ENCODE data around the gene TBC1D2B. TPM values are rescaled to one million over a fixed set of nuclear protein-coding genes. Genes with fewer than 3 reads are reported as not detected.
"Not testable (repeated sequence)": the region's sequence is repeated elsewhere in the genome, so short reads cannot be mapped to it uniquely, and the experiment has no call there.

TBC1D2B gene
- total and polyA plus RNA-seq, 5 donors from 2014 or later, result 12.2 to 117 (median 17.6) TPM

- Histone ChIP-seq H3K4me3 (ENCODE audit: low read depth, low read length) (no peak overlapping the region), H3K27ac (ENCODE audit: insufficient read depth, low read length, poor library complexity, severe bottlenecking) (no peak overlapping the region), H3K36me3 (ENCODE audit: control insufficient read depth, insufficient read depth, low read length) (no peaks in the 10 kb centered on the region), H3K9me3 (ENCODE audit: control insufficient read depth in 2 of 2, low read length in 2 of 2) (no peaks in the 10 kb centered on the region), H3K4me1 (ENCODE audit: control insufficient read depth, insufficient read depth, low read length, poor library complexity, severe bottlenecking) (no peaks in the 10 kb centered on the region), H3K27me3 (ENCODE audit: control insufficient read depth, insufficient read depth, low read length) (no peaks in the 10 kb centered on the region)
- Mint-ChIP-seq H3K9me3 (no peaks in the 10 kb centered on the region), H3K4me3 (no peak overlapping the region), H3K27ac (no peak overlapping the region), H3K4me1 (no peaks in the 10 kb centered on the region), H3K36me3 (no peaks in the 10 kb centered on the region), H3K27me3 (no peaks in the 10 kb centered on the region)
- no peak for DNase-seq
- no peak for ATAC-seq (ENCODE audit: low read depth in 2 of 2)
These were observed 102.0 kb downstream of the TBC1D2B start for GRCh38 chr15:77975332-77976094.

- H3K4me3 Mint-ChIP-seq, result no peak overlapping the region
- H3K36me3 ChIP-seq (ENCODE audit: control insufficient read depth, insufficient read depth, low read length), result no peaks in the 10 kb centered on the region
- H3K4me1 Mint-ChIP-seq, result no peaks in the 10 kb centered on the region
- ATAC-seq (ENCODE audit: low read depth in 2 of 2) (no peak), DNase-seq (no peak)
- H3K4me3 ChIP-seq (ENCODE audit: low read depth, low read length), result no peak overlapping the region
- no peaks in the 10 kb centered on the region for H3K9me3 ChIP-seq (ENCODE audit: control insufficient read depth in 2 of 2, low read length in 2 of 2)
- H3K27me3 Mint-ChIP-seq, result no peaks in the 10 kb centered on the region
- no peaks in the 10 kb centered on the region for H3K9me3 Mint-ChIP-seq
- H3K27ac ChIP-seq (ENCODE audit: insufficient read depth, low read length, poor library complexity, severe bottlenecking), result no peak overlapping the region
- no peaks in the 10 kb centered on the region for H3K36me3 Mint-ChIP-seq
- no peak overlapping the region for H3K27ac Mint-ChIP-seq
- H3K27me3 ChIP-seq (ENCODE audit: control insufficient read depth, insufficient read depth, low read length), result no peaks in the 10 kb centered on the region
- no peaks in the 10 kb centered on the region for H3K4me1 ChIP-seq (ENCODE audit: control insufficient read depth, insufficient read depth, low read length, poor library complexity, severe bottlenecking)
These were observed 102.8 kb downstream of the TBC1D2B start for GRCh38 chr15:77974416-77975331.

GRCh38 chr15:77974098-77974414, 103.5 kb downstream of the TBC1D2B start:
- Mint-ChIP-seq H3K27ac (no peak overlapping the region), H3K4me1 (no peaks in the 10 kb centered on the region), H3K27me3 (peaks cover 3% of the 10 kb centered on the region), H3K4me3 (no peak overlapping the region), H3K9me3 (no peaks in the 10 kb centered on the region), H3K36me3 (no peaks in the 10 kb centered on the region)
- H3K27ac ChIP-seq (ENCODE audit: insufficient read depth, low read length, poor library complexity, severe bottlenecking), result no peak overlapping the region
- no peak for DNase-seq
- no peak for ATAC-seq (ENCODE audit: low read depth in 2 of 2)
- H3K36me3 ChIP-seq (ENCODE audit: control insufficient read depth, insufficient read depth, low read length), result no peaks in the 10 kb centered on the region
- no peaks in the 10 kb centered on the region for H3K9me3 ChIP-seq (ENCODE audit: control insufficient read depth in 2 of 2, low read length in 2 of 2)
- H3K4me3 ChIP-seq (ENCODE audit: low read depth, low read length), result no peak overlapping the region
- no peaks in the 10 kb centered on the region for H3K27me3 ChIP-seq (ENCODE audit: control insufficient read depth, insufficient read depth, low read length)
- H3K4me1 ChIP-seq (ENCODE audit: control insufficient read depth, insufficient read depth, low read length, poor library complexity, severe bottlenecking), result no peaks in the 10 kb centered on the region

GRCh38 chr15:77973273-77974097, 104.0 kb downstream of the TBC1D2B start:
- H3K36me3 ChIP-seq (ENCODE audit: control insufficient read depth, insufficient read depth, low read length), result not testable (repeated sequence)

GRCh38 chr15:77972706-77973105, 104.8 kb downstream of the TBC1D2B start:
- not testable (repeated sequence) for ATAC-seq (ENCODE audit: low read depth in 2 of 2); H3K4me3 Mint-ChIP-seq; H3K36me3 Mint-ChIP-seq; H3K27ac ChIP-seq (ENCODE audit: insufficient read depth, low read length, poor library complexity, severe bottlenecking); H3K27me3 Mint-ChIP-seq; DNase-seq; H3K4me1 ChIP-seq (ENCODE audit: control insufficient read depth, insufficient read depth, low read length, poor library complexity, severe bottlenecking); H3K4me1 Mint-ChIP-seq; H3K4me3 ChIP-seq (ENCODE audit: low read depth, low read length); H3K27ac Mint-ChIP-seq; H3K27me3 ChIP-seq (ENCODE audit: control insufficient read depth, insufficient read depth, low read length); H3K9me3 Mint-ChIP-seq; H3K9me3 ChIP-seq (ENCODE audit: control insufficient read depth in 2 of 2, low read length in 2 of 2); H3K36me3 ChIP-seq (ENCODE audit: control insufficient read depth, insufficient read depth, low read length)

More at GRCh38 chr15:77973273-77974097, 104.0 kb downstream of the TBC1D2B start:
- not testable (repeated sequence) for H3K27ac Mint-ChIP-seq; H3K27me3 Mint-ChIP-seq; H3K9me3 Mint-ChIP-seq; H3K27me3 ChIP-seq (ENCODE audit: control insufficient read depth, insufficient read depth, low read length); H3K36me3 Mint-ChIP-seq; H3K27ac ChIP-seq (ENCODE audit: insufficient read depth, low read length, poor library complexity, severe bottlenecking); H3K9me3 ChIP-seq (ENCODE audit: control insufficient read depth in 2 of 2, low read length in 2 of 2); H3K4me3 Mint-ChIP-seq; H3K4me1 Mint-ChIP-seq; H3K4me1 ChIP-seq (ENCODE audit: control insufficient read depth, insufficient read depth, low read length, poor library complexity, severe bottlenecking); H3K4me3 ChIP-seq (ENCODE audit: low read depth, low read length); ATAC-seq (ENCODE audit: low read depth in 2 of 2); DNase-seq

- DNase-seq; H3K27me3 Mint-ChIP-seq; H3K36me3 Mint-ChIP-seq; H3K4me3 ChIP-seq (ENCODE audit: low read depth, low read length); H3K4me3 Mint-ChIP-seq; H3K27me3 ChIP-seq (ENCODE audit: control insufficient read depth, insufficient read depth, low read length); ATAC-seq (ENCODE audit: low read depth in 2 of 2); H3K4me1 ChIP-seq (ENCODE audit: control insufficient read depth, insufficient read depth, low read length, poor library complexity, severe bottlenecking); H3K9me3 Mint-ChIP-seq; H3K36me3 ChIP-seq (ENCODE audit: control insufficient read depth, insufficient read depth, low read length); H3K27ac Mint-ChIP-seq; H3K9me3 ChIP-seq (ENCODE audit: control insufficient read depth in 2 of 2, low read length in 2 of 2); H3K4me1 Mint-ChIP-seq; H3K27ac ChIP-seq (ENCODE audit: insufficient read depth, low read length, poor library complexity, severe bottlenecking): not testable (repeated sequence)
These were observed 105.6 kb downstream of the TBC1D2B start for GRCh38 chr15:77971875-77972274.

GRCh38 chr15:77970813-77971360, 106.6 kb downstream of the TBC1D2B start:
- not testable (repeated sequence) for H3K9me3 ChIP-seq (ENCODE audit: control insufficient read depth in 2 of 2, low read length in 2 of 2); ATAC-seq (ENCODE audit: low read depth in 2 of 2); H3K27ac ChIP-seq (ENCODE audit: insufficient read depth, low read length, poor library complexity, severe bottlenecking); DNase-seq; H3K9me3 Mint-ChIP-seq; H3K4me3 ChIP-seq (ENCODE audit: low read depth, low read length); H3K27me3 ChIP-seq (ENCODE audit: control insufficient read depth, insufficient read depth, low read length); H3K4me1 ChIP-seq (ENCODE audit: control insufficient read depth, insufficient read depth, low read length, poor library complexity, severe bottlenecking); H3K4me3 Mint-ChIP-seq; H3K36me3 Mint-ChIP-seq; H3K4me1 Mint-ChIP-seq; H3K36me3 ChIP-seq (ENCODE audit: control insufficient read depth, insufficient read depth, low read length)
- peaks cover 15% of the 10 kb centered on the region for H3K27me3 Mint-ChIP-seq
- peak overlapping the region in 1 of 3 donors; percentile 49 for H3K27ac Mint-ChIP-seq

Measured in CD4-positive, CD25-positive, alpha-beta regulatory T cell (primary cell).